Glomerular endothelial cell (primary cell): ENCODE measurements around the gene TET2. TPM values are rescaled to one million over a fixed set of nuclear protein-coding genes. Genes with fewer than 3 reads are reported as not detected.

ENCODE experiments used
- DNase-seq: peaks from one replicate; pipeline ENCODE4 v3.0.0-alpha.2; 2011; ENCODE audit warnings: low read depth, low spot score; ENCODE audit errors: extremely low read depth
- total RNA-seq: library from RNA; depleted of rRNA; stranded (reverse); fragments of >200 nt; gene quantifications from 2 replicates; pipeline ENCODE4 v1.2.3, GENCODE V29; 2015

Gene TET2
- total RNA-seq, 1 donor from 2014 or later = 15.5 TPM

DNA sequence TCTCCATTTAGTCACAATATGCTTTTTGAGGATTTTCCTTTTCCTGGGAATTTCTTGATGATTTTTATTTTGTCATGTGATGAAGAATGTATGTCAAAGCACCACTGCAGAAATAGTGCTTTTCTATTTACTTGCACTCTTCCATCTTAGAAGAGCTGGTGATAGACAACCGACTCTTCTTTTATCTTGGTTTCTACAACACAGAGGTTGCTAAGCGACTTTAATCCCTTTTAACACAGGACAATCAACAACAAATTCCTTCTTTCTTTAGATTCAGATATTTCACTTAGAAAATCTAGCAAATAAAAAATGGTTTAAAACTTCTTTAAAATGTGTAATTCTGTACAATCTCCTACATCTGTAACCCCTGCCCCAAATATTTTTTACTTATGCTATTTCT is 34.6 kb downstream of the TET2 start:
- no peak for DNase-seq

DNA sequence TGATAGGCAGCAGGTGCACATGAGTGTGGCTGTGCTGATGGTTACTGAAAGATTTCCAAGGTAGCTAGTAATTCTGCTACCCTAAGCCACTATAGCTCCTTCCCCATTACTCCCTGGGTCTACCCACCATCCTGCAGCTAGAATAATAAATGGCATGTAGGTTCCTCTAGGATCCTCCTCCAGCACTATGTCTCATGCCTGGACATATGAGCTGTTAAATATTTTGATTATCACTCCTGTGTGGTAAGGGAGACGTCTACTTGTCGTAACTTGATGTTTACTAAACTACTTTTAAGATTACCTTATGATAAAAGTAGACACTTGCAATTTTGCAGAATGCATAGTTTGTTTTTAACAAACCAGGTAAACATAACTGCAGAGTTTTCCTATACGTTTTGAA is 35.5 kb downstream of the TET2 start:
- no peak for DNase-seq

DNA sequence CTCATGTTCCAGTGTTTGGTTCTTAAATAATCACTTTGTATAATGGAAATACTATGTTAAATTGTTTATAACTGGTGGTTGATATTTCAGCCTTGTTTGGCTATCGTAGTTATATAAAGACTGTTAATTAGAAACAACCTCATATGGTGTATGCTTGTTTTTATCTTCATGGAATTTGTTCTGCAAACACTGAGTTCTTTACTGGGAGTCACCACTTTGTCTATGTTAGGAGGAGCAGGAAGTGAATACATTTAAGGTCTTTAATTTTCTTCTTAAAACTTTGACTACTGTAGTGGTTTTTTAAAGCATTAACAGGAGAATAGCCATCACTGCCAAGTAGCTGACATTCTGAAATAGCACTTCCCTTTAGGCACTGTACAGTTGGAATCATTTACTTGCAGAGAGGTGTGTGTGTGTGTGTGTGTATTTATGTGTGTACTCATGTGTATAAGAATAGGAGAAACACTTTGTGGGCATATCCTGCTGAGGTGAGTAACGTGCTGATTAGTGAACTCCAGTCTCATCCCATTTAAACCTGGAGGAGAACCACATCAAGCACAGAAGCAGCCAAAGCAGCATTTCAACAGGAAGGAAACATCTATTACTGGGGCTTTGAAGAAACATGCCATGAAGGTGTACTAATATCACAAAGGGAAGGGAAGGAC is 37.8 kb downstream of the TET2 start:
- no peak for DNase-seq

DNA sequence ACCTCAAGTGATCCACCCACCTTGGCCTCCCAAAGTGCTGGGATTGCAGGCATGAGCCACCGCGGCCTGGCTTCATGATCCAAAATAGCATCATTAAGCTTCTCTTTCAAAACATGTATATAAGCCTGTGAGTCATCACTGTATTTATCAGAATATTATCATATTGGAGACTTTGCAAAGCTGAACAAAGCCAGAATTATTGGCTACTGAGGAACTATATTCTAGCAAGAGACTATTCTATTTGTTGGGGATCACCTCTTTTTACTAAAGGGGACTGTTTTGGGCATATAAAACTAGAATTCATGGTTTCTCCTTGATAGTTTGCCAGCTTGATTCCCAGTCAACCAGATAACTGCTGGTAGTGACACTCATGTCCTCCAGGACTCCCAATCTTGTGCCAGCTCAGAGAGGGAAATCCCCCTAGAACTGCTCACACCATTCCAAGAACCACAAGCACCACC is 40.1 kb downstream of the TET2 start:
- DNase-seq = no peak

DNA sequence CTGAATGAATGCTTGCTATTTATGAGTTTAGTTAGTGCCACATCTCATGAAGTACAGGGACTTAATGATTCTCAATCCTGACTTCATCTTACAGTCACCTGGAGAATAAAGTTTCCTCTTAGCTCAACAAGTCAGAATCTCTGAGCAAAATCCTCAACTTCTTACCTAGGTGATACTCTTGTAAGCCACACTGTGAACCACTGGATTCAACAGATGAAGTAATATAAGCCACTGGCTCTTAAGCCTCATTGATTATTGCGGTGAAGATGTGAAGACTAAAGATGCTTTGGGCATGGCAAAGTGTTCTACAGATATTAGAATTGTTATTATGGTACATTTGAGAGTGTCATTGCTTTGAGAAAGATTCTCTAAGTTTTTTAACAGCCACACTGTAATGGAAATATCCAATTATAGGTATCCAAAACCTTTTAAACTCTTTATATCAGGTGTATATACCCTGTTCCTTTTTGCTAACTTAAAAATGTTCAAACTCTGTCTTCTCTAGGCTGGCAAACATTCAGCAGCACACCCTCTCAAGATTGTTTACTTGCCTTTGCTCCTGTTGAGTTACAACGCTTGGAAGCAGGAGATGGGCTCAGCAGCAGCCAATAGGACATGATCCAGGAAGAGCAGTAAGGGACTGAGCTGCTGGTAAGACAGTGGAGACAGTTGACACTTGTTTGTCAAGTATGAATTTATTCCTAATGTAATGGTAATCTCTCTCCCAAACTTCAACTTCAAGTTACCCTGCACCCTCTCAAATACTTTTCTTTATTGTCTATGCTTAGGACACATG is 43.4 kb downstream of the TET2 start:
- no peak for DNase-seq

DNA sequence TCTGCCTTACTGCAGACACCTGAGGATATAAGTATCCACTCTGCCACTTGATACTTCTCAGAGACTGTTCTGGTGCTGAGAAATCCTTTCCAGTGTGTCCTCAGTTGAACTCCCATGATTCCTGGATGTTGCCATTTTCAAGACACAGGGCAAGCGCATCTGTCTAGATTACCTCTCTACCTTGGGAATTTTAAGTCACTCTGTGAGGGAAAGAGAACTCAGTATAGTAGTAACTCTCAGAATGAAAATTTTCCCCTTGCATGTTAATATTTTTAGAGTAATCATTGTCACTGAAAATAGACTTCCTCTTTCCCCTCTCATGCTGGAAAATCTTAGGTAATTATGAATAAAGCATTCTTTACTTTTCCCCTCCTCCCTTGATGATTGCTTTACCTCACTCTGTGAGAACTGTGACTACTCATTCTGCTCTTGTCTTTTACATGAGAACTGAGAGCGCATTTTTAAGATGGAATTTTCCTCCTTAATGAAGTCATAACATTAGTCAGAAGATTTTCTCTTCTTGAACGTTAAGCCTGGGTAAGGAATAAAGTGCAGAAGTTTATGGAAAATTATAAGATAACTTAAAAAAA is 45.0 kb downstream of the TET2 start:
- no peak for DNase-seq

DNA sequence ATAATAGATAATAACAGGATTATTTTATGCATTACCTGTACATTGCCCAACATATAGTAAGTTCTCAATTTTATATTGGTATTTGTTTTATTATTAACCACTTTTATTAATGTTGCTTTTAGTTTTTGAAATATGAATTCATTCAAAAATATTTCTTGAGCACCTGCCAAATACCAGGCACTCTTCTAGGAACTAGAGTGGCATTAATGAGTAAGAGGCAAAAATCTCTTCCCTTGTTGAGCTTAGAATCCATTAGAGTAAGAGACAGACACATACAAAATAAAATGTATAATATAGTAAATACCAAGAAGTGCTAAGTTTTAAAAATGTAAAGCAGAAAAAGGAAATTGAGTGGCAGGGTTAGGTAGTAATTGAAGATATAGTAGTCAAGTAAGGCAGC is 45.8 kb downstream of the TET2 start:
- no peak for DNase-seq

DNA sequence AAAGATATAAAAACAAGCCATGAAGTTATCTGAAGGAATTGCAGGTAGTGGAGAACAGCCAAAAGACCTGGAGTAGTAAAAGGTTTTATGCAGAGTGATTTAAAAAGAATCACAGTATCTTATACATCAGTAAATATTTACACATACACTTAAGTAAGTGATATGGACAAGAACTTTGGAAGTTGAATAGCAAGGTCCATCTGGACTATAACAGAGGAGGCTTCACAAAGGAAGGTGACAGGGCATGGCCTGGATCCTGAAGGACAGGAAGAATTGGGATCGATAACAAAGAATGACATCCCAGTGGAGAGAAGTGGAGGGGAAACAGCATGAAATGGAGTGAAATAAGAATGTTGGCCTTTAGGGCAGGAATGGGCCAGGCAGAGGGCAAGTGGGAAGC is 46.2 kb downstream of the TET2 start:
- no peak for DNase-seq

DNA sequence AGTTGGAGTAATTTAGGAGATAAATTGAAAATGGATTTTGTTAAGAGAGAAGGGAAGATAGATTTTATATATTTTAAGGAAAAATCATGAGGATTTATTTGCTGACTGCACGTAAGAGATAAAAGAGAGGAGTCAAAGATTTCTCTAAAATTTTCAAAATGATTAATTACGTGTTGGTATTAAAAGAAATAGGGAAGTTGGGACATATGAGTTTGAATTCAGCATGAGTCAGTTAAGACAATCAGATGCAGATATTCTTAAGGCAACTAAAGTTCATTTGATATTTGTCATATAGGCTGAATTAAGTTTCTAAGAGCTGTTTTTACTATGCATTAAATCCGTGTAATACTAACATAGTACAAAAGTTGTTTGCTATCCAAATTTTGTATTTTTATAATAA is 46.9 kb downstream of the TET2 start:
- no peak for DNase-seq

DNA sequence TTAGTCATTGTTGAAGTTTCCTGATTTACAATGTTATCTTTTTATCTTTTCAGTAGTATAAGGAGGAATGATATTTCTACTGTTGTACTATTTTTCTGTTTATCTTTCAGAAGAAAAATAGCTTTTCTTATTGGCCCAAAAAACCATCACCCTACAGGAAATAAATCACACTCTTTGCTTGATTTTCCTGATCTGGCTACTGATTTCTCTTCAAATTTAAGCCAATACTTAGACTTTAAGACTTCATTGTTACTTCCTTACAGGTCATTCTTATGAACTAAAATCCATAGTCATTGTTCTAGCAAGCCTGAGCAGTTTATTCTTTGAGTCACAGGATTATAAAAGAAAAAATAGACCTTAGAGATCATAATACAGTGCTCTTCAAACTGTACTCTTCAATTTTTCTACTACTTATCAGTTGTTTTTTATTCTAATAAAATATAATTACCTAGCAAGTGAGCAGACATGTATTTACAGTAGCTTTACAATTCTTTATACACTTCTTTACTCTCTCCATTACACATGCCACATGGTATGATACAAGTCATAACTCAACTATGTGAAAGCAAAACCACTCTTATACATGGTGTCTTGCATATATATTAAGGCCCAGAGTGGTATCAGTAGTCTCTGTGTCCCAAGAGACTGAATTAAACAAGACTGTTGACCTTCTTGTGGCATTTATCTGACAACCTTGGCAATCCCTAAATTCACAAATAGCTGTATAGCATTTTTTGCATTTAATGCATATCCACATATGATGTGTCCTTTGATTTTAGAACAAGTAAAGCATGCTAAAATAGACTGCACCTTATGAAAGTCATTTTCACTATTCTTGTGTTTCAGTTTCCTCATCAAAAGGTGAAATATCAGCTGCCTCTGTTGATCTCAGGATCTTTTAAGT is 47.9 kb downstream of the TET2 start:
- DNase-seq = no peak

DNA sequence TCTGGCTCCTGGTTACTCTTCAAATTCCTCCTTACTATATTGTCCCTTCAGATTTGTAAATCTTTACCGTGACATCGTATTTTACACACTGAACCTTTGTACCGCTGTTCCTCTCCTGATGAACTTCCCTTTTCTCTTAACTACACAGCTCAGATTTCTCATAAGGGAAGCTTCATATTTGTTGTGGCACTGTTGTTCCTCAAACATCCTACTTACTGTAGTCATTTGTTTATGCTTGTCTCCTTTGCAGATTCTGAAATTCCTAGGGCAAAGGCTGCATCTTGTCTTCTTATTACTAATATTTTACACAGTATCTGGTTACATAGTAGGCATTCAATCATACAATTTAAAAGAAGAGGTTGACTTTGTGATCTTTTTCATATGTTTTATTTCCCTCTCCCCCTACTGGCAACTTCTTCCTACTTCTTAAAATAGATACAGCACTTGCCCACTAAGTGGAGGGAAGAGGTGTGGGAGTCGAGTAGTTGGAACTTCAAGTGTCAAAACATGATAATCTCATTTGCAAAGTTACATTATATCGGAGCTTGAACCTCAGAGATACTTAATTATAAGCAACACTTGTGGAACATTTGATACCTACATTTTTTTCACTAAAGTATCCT is 50.0 kb downstream of the TET2 start:
- DNase-seq = no peak

DNA sequence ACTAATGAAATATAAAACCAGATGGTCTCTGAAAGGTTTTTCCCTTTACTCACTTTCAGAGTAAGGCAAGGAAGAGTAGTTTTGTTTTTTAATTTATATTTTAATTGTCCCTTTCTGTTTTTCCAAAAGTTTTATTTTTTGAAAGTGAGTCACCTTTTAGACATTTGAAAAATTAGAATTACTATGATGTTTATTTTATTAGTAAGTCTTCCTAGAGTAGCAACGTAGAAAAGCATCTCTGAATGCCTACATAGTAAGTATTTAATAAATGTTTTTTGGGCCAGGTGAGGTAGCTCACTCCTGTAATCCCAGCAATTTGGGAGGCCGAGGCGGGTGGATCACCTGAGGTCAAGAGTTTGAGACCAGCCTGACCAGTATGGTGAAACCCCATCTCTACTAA is 51.1 kb downstream of the TET2 start:
- DNase-seq = no peak

DNA sequence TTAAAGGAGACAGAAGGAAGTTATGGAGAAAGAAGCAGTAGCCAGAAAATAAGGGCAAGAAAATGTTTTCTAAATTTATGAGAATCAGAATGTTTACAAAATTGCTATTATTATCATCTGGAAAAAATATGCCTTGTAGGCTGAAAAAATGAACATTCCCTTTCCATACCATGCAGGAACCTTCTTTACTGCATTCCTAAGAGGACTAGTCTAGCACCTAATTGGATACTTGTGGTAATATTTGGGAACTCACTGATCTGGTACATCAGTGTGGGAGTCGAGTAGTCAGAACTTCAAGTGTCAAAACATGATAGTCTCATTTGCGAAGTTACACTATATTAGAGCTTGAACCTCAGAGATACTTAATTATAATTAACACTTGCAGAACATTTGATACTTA is 51.9 kb downstream of the TET2 start:
- DNase-seq = no peak

DNA sequence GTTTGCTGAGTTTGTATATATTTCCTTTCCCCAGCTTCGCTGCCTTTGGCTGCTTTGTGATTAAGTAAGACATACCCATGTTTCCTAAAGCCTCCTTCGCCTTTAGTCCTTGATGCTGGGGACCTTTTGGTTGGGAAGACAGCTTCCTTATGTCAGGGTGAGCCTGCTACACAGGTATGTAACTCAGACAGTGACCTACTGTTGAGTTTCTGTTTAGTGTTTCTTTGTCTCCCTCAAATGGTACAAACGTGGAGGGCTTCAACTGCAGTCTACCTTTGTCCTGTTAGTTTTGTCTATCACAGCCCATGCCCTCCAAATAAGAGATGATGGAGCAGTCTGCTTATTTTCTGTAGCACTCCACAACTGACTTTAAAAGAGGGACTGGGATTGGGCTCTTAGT is 59.5 kb downstream of the TET2 start:
- DNase-seq = no peak

DNA sequence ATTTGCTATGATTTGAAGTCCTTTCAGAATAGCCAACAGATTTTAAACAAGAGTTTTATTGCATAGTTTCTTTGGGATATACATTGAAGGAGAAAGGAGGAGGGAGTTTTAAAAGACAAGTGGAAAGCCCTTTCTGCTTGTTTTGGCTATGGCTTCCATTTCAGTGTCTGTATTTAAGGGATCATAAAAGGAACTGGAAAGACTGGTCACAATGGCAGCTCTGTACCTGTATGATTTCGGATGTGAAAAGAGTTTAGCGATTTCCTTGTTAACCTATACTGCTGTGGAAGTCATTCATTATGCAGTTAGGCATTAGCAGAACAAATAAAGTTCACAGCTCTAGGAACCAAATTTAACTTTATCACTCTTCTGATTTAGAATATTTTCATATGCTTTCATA is 60.7 kb downstream of the TET2 start:
- DNase-seq = no peak

DNA sequence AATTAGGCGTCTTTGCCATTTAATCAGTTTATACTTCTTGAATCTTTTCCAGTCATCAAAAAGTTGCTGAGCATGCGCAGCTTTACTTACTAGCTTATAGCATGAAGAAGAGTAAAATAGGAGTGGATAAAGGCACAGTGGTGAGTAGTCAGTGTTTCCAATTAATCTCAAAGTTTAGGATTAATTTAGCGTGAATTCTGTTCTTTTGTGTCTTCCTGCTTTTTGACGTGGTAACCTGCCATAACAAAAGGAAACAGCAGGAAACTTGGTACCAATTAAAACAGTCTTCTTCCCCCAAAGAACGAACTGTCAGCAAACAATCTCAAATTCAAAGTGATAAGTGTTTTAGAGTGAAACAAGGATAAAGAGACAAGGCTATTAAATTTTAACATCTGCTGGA is 61.9 kb downstream of the TET2 start:
- DNase-seq = no peak

DNA sequence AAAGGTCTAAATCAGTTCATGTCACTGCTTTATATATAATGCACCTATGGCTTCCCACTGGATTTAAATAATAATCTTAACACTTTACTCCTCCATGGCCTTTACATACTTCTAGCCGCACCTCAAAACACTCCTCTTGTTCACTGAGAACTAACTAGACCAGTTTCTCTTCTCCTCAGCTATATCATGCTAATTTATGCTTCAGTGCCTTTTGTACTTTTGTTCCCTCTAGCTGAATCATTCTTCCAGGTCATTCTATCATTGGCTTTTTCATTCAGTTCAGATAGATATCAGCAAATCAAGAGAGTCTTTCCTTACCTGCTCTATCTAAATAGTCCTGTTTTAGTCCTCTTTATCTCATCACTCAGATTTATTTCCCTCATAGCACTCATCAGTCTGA is 64.2 kb downstream of the TET2 start:
- no peak for DNase-seq

DNA sequence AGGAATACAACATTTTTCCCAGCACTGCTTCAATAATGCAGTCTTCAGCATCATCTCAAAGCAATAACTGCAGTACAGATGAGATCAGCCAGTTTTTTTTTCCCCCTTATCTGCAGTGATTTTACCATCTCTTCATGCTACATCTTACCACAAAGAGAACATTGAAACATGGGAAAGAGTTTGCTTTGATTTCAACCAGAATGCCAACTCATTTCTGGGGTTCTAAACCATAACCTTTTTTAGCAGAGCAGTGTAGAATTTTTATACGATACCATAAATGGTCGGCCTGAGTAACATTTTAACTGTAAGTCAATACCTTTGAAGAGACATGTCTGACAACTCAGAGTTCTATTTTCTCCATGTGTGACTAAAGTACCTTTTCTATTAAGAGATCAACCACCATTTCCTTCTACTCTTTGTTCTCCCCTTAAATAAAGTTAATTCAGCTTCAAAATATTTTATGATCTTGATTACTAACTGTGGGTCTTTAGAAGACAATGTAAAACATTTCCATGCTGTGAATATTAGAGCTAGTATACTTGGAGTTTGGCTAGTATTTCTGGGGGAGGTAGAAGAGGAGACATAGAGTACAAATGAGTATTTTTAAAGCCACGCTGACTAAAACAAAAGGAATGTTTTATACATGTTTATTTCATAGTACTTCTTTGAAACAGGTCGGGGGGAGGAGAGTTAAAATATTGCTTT is 69.1 kb downstream of the TET2 start:
- no peak for DNase-seq

DNA sequence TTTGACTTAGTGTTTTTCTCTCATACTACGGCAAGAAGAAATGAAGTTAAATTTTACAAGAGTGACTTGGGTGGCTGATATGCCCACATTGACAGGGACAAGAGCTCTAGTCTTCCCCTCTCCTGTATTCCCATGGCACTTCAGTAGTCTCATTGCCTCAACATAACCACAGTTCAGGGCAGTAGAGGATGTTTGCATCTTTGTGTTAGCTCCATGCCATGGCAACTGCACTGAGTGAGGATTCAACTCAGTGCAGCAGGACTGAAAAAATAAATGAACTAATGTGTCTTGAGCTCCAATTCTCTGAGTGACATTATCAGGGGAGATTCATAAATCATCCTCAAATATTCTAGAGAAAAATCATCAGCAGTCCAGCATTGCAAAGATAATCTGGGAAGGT is 78.8 kb downstream of the TET2 start:
- no peak for DNase-seq

DNA sequence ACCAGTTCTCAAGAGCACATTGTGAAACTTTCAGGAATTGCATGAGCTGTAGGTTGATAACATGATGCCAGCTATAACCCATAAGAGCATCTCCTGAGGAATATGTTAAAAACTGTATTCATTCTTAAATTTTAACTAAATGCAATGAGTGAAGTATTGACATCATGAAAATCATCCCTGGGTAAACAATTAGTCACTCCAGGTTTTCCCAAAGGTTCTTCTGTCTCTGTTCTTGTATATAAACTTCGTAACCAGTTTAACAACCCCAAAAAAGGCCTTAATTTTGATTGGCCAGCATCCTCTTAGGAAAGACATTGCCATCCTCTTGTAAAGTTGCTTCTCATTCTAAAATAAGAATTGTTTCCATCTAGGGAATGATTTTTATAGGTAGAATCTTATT is 80.4 kb downstream of the TET2 start:
- DNase-seq = no peak
